Hepatocyte (in vitro differentiated cells): ENCODE results near the gene CHD2. TPM values are rescaled to one million over a fixed set of nuclear protein-coding genes. Genes with fewer than 3 reads are reported as not detected.

ENCODE experiments used
- DNase-seq: peaks from one replicate; pipeline ENCODE4 v3.0.0-alpha.2; 2016; ENCODE audit warnings: low spot score
- H2AFZ ChIP-seq: fragments of 200-600 bp; sonication (generic); 2 replicates; pipeline ENCODE4 v1.6.0; 2016; ENCODE audit warnings: antibody characterized with exemption, mild to moderate bottlenecking
- H3K27ac ChIP-seq: fragments of 200-600 bp; sonication (generic); 2 replicates; pipeline ENCODE4 v1.5.1; 2016; ENCODE audit warnings: mild to moderate bottlenecking
- H3K27me3 ChIP-seq: fragments of 200-600 bp; sonication (generic); 2 replicates; pipeline ENCODE4 v1.6.1; 2016
- H3K36me3 ChIP-seq: fragments of 200-600 bp; sonication (generic); replicated peaks from 2 replicates; pipeline ENCODE4 v1.5.1; 2016; ENCODE audit warnings: low read depth; ENCODE audit not compliant: insufficient read depth
- H3K4me1 ChIP-seq: fragments of 200-600 bp; sonication (generic); 2 replicates; pipeline ENCODE4 v1.5.1; 2016; ENCODE audit warnings: mild to moderate bottlenecking, moderate library complexity; ENCODE audit not compliant: insufficient read depth
- H3K4me2 ChIP-seq: fragments of 200-600 bp; sonication (generic); 2 replicates; pipeline ENCODE4 v1.6.0; 2016
- H3K4me3 ChIP-seq: fragments of 200-600 bp; sonication (generic); 2 replicates; pipeline ENCODE4 v1.5.1; 2016; ENCODE audit warnings: mild to moderate bottlenecking
- H3K79me2 ChIP-seq: fragments of 200-600 bp; sonication (generic); 2 replicates; pipeline ENCODE4 v1.6.0; 2017; ENCODE audit warnings: mild to moderate bottlenecking
- H3K9me2 ChIP-seq: fragments of 200-600 bp; sonication (generic); replicated peaks from 2 replicates; pipeline ENCODE4 v1.6.0; 2017; ENCODE audit warnings: mild to moderate bottlenecking; ENCODE audit not compliant: insufficient read depth
- H3K9me3 ChIP-seq: fragments of 200-600 bp; sonication (generic); 2 replicates; pipeline ENCODE4 v1.5.1; 2016; ENCODE audit warnings: low read depth, mild to moderate bottlenecking
- H4K20me1 ChIP-seq: fragments of 200-600 bp; sonication (generic); 2 replicates; pipeline ENCODE4 v1.6.0; 2016; ENCODE audit warnings: mild to moderate bottlenecking; ENCODE audit not compliant: insufficient read depth, poor library complexity, severe bottlenecking
- CTCF ChIP-seq: fragments of 200-600 bp; sonication (generic); IDR thresholded peaks from 2 replicates; pipeline ENCODE4 v1.5.1; 2016; ENCODE audit warnings: antibody characterized with exemption, mild to moderate bottlenecking; ENCODE audit not compliant: poor library complexity
- EZH2 ChIP-seq: fragments of 200-600 bp; sonication (generic); IDR thresholded peaks from 2 replicates; pipeline ENCODE4 v1.6.1; 2016; ENCODE audit warnings: antibody characterized with exemption, mild to moderate bottlenecking, borderline replicate concordance
- EZH2phosphoT487 ChIP-seq: fragments of 200-600 bp; sonication (generic); IDR thresholded peaks from one replicate; pipeline ENCODE4 v1.6.1; 2018; ENCODE audit warnings: antibody characterized with exemption, mild to moderate bottlenecking, low read depth, moderate library complexity; ENCODE audit not compliant: unreplicated experiment, severe bottlenecking
- WGBS: methylation state at CpG from one replicate; pipeline ENCODE4 v1.1.6; 2016; ENCODE audit warnings: low lambda C conversion rate; ENCODE audit errors: missing lambda C conversion rate; 5-methylcytosine and 5-hydroxymethylcytosine counted together
- polyA plus RNA-seq: library from polyadenylated mRNA; unstranded; fragments of >200 nt; fragmentation: Nextera tagmentation; extraction: Ambion mirVana; gene quantifications from 2 replicates; pipeline ENCODE4 v1.2.1, GENCODE V29; 2016
- total RNA-seq: library from RNA; depleted of rRNA; stranded (reverse); fragments of >200 nt; gene quantifications from 2 replicates; pipeline ENCODE4 v1.2.3, GENCODE V29; 2014

CHD2 gene
- total and polyA plus RNA-seq, 2 experiments from 2014 or later = 49.3 to 133 TPM

DNA sequence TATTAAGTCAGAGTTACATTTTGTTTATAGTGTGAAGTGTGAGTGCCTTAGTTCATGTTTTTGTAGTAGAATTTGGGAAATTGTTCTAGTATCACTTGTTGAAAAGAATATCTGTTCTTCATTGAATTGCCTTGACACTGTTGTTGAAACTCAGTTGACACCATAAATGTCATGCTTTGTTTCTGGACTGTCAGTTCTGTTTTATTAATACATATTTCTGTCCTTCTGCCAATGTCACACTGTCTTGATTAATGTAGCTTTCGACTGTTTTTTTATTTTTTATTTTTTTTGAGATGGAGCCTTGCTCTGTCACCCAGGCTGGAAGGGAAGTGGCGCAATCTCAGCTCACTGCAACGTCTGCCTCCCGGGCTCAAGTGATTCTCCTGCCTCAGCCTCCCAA lies 59.1 kb downstream of the CHD2 start:
- TF ChIP-seq CTCF (no peak), EZH2phosphoT487 (no peak), EZH2 (no peak)
- Histone ChIP-seq H4K20me1 (peaks cover 6% of the 10 kb centered on the region), H3K9me3 (no peaks in the 10 kb centered on the region), H3K36me3 (peaks cover 9% of the 10 kb centered on the region), H2AFZ (no peak overlapping the region), H3K27me3 (no peaks in the 10 kb centered on the region), H3K4me1 (no peaks in the 10 kb centered on the region), H3K9me2 (no peaks in the 10 kb centered on the region), H3K79me2 (peaks cover 96% of the 10 kb centered on the region), H3K27ac (no peak overlapping the region), H3K4me2 (no peak overlapping the region), H3K4me3 (no peak overlapping the region)
- DNase-seq = no peak
- WGBS = 100% methylated on average over 4 of the region's 4 CpGs

- no peaks in the 10 kb centered on the region for H3K4me1 ChIP-seq
- peaks cover 7% of the 10 kb centered on the region for H3K36me3 ChIP-seq
- no peak overlapping the region for H3K4me3 ChIP-seq
- no peaks in the 10 kb centered on the region for H3K27me3 ChIP-seq
- peaks cover 95% of the 10 kb centered on the region for H3K79me2 ChIP-seq
- H3K4me2 ChIP-seq = no peak overlapping the region
- H3K9me3 ChIP-seq = no peaks in the 10 kb centered on the region
- TF ChIP-seq CTCF = no peak
- peaks cover 8% of the 10 kb centered on the region for H4K20me1 ChIP-seq
- H3K9me2 ChIP-seq = no peaks in the 10 kb centered on the region
- no peak for DNase-seq
- WGBS = 91% methylated on average over 9 of the region's 9 CpGs
- H3K27ac ChIP-seq = no peak overlapping the region
- H2AFZ ChIP-seq = no peak overlapping the region
Observed at GRCh38 chr15:92960996-92961681, 61.0 kb downstream of the CHD2 start.

DNA sequence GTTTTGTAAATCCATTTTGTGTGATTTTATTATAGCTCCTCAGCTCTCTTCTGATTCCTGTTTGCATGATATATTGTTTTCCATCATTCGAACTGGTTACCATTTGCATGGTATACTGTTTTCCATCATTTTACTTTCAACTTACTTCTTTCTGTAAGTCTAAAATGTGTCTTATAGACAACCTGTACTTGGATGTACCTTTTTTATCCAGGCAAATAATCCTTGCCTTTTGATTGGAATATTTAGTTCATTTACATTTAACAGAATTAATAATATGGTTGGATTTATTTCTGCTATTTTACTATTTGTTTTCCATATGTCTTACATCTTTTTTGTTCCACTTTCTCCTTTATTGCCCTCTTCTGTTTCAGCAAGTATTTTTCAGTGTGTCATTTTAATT lies 62.8 kb downstream of the CHD2 start:
- DNase-seq = no peak
- Histone ChIP-seq H3K4me1 (no peaks in the 10 kb centered on the region), H3K36me3 (peaks cover 7% of the 10 kb centered on the region), H3K4me3 (no peak overlapping the region), H3K9me2 (no peaks in the 10 kb centered on the region), H3K27me3 (no peaks in the 10 kb centered on the region), H3K9me3 (no peaks in the 10 kb centered on the region), H2AFZ (no peak overlapping the region), H3K79me2 (peaks cover 95% of the 10 kb centered on the region), H4K20me1 (peaks cover 8% of the 10 kb centered on the region), H3K27ac (no peak overlapping the region), H3K4me2 (no peak overlapping the region)
- no peak for TF ChIP-seq CTCF
- no peak for TF ChIP-seq EZH2phosphoT487
- no peak for TF ChIP-seq EZH2
- 97% methylated on average over 1 of the region's 1 CpG for WGBS
